Calu3 (cell line): ENCODE results near the gene NSL1. TPM values are rescaled to one million over a fixed set of nuclear protein-coding genes. Genes with fewer than 3 reads are reported as not detected.

ENCODE experiments used
- BruUV-seq: library from RNA; stranded (reverse); fragments of 400-500 nt; replicated peaks from 2 replicates; lab custom pipeline; 2021; lab: Mats Ljungman, UMichigan
- CTCF ChIA-PET: fragments of 300-600 bp; sonication (Branson Sonifier 250); formaldehyde crosslinking; loops from one replicate; lab custom pipeline; 2022; ENCODE audit warnings: antibody characterized with exemption; lab: Charles Lee
- DNase-seq: peaks from one replicate; pipeline ENCODE4 v3.0.0; 2022
- H3K27ac Mint-ChIP-seq: one replicate; pipeline ENCODE4 v1.8.0; 2022; ENCODE audit warnings: mixed read lengths; ENCODE audit not compliant: unreplicated experiment
- H3K27me3 Mint-ChIP-seq: one replicate; pipeline ENCODE4 v1.8.0; 2022; ENCODE audit warnings: mixed read lengths; ENCODE audit not compliant: unreplicated experiment
- H3K36me3 Mint-ChIP-seq: one replicate; pipeline ENCODE4 v1.8.0; 2022; ENCODE audit warnings: mild to moderate bottlenecking, moderate library complexity, mixed read lengths; ENCODE audit not compliant: insufficient read depth, unreplicated experiment
- H3K4me1 Mint-ChIP-seq: one replicate; pipeline ENCODE4 v1.8.0; 2022; ENCODE audit warnings: mild to moderate bottlenecking, low read depth, mixed read lengths; ENCODE audit not compliant: unreplicated experiment
- H3K4me3 Mint-ChIP-seq: one replicate; pipeline ENCODE4 v1.8.0; 2022; ENCODE audit warnings: mild to moderate bottlenecking, low read depth, moderate library complexity, mixed read lengths; ENCODE audit not compliant: unreplicated experiment
- H3K9me3 Mint-ChIP-seq: one replicate; pipeline ENCODE4 v1.8.0; 2022; ENCODE audit warnings: low read depth, mixed read lengths; ENCODE audit not compliant: unreplicated experiment
- intact Hi-C: fragments of 100-400 bp; cut with micrococcal nuclease; formaldehyde crosslinking; loops from one replicate; pipeline ENCODE4 v1.10.0; 2022; ENCODE audit not compliant: unreplicated experiment
- total RNA-seq: library from RNA; stranded (reverse); gene quantifications from 2 replicates; pipeline ENCODE4 v1.2.3, GENCODE V29; 2022
- TF ChIP-seq, protein P1 (sequence below): fragments of 200-600 bp; IDR thresholded peaks from one replicate; pipeline ENCODE4 v1.8.0; 2022; ENCODE audit warnings: antibody characterized with exemption; ENCODE audit not compliant: unreplicated experiment

Gene NSL1
- total RNA-seq, 1 experiment from 2014 or later, result 47.2 TPM

DNA sequence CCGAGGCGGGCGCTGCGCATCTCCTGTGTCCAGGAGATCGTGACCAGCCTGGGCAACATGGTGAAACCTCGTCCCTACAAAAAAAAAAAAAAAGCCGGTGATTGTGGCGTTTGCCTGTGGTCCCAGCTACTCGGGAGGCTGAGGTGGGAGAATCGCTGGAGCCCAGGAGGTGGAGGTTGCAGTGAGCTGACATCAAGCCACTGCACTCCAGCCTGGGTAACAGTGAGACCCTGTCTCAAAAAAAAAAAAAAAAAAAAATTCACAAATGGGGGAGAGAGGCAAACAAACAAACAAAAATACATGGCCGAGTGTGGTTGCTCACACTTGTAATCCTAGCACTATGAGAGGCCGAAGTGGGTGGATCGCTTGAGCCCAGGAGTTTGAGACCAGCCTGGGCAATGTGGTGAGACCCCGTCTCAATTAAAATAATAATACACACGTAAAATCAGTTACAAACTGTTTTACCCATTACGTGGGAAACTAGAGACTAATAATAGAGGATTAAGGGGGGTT, 875 bp upstream of the NSL1 start:
- Mint-ChIP-seq H3K27me3 (no peaks in the 10 kb centered on the region), H3K27ac (peak overlapping the region; percentile 58), H3K36me3 (peaks cover 26% of the 10 kb centered on the region), H3K4me1 (peaks cover 32% of the 10 kb centered on the region), H3K9me3 (no peaks in the 10 kb centered on the region), H3K4me3 (peak overlapping the region; percentile 76)
- TF ChIP-seq, protein P1, sequence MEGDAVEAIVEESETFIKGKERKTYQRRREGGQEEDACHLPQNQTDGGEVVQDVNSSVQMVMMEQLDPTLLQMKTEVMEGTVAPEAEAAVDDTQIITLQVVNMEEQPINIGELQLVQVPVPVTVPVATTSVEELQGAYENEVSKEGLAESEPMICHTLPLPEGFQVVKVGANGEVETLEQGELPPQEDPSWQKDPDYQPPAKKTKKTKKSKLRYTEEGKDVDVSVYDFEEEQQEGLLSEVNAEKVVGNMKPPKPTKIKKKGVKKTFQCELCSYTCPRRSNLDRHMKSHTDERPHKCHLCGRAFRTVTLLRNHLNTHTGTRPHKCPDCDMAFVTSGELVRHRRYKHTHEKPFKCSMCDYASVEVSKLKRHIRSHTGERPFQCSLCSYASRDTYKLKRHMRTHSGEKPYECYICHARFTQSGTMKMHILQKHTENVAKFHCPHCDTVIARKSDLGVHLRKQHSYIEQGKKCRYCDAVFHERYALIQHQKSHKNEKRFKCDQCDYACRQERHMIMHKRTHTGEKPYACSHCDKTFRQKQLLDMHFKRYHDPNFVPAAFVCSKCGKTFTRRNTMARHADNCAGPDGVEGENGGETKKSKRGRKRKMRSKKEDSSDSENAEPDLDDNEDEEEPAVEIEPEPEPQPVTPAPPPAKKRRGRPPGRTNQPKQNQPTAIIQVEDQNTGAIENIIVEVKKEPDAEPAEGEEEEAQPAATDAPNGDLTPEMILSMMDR, result no peak
- DNase-seq, result no peak
- intact Hi-C loops, result loop anchor here (2.0 kb wide), 1 partner anchor 64 kb away; no protein-coding TSS in a partner anchor
- no TSS peak for BruUV-seq
- CTCF ChIA-PET, result interaction anchor here (0.7 kb wide), 1 partner anchor 142 kb away, joined by 4 read pairs; no protein-coding TSS in a partner anchor

DNA sequence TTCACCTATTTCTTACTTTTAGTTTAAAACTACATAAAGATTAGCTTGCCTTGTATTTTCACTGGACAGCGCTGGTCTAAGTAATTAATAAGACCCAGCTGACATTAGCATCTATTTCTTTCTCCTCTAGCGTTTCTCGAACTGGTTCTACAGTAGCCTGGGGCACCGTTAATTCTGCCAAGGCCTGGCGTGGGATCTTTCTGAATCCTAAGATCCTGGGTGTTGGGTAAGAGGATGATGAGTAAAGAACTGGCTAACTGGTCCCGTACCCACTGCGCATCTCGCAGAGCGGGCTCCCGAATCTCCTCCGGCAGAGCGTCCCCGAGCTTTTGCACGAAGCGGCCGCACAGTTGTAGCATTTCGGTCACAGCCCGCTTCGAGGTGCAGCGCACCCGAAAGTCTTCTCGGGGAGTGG, 309 bp downstream of the NSL1 start:
- peak overlapping the region; percentile 58 for H3K27ac Mint-ChIP-seq
- CTCF ChIA-PET, result interaction anchor here (1.6 kb wide), 2 partner anchors 41 to 67 kb away, joined by 4 to 5 read pairs; partner anchors contain the start of gene FLVCR1
- H3K27me3 Mint-ChIP-seq, result no peaks in the 10 kb centered on the region
- peaks cover 26% of the 10 kb centered on the region for H3K36me3 Mint-ChIP-seq
- TF ChIP-seq, protein P1, result no peak
- peak overlapping the region; percentile 76 for H3K4me3 Mint-ChIP-seq
- H3K4me1 Mint-ChIP-seq, result peaks cover 32% of the 10 kb centered on the region
- no peaks in the 10 kb centered on the region for H3K9me3 Mint-ChIP-seq
- intact Hi-C loops, result no loop called here
- no peak for DNase-seq
- TSS peak; percentile 87 for BruUV-seq

DNA sequence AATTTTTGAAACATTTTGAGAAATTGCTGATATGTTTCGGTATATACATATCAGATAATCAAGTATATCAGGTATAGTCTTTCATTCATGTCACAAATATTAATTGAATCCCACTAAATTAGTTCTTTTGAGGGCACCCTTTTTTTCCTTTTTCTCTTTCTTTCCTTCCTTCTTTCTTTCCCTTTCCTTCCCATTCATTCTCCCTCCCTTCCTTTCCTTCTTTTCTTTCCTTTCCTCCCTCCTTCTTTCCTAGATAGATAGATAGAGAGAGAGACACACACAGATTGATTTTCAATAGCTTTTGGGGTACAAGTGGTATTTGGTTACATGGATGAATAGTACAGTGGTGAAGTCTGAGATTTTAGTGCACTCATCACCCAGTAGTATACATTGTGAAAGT, 5.7 kb downstream of the NSL1 start:
- no peak overlapping the region for H3K27ac Mint-ChIP-seq
- no TSS peak for BruUV-seq
- no peaks in the 10 kb centered on the region for H3K27me3 Mint-ChIP-seq
- peaks cover 13% of the 10 kb centered on the region for H3K4me1 Mint-ChIP-seq
- peaks cover 24% of the 10 kb centered on the region for H3K36me3 Mint-ChIP-seq
- intact Hi-C loops, result no loop called here
- TF ChIP-seq, protein P1, result no peak
- no peaks in the 10 kb centered on the region for H3K9me3 Mint-ChIP-seq
- no peak overlapping the region for H3K4me3 Mint-ChIP-seq
- no peak for DNase-seq
- CTCF ChIA-PET, result interaction anchor here (0.7 kb wide), 1 partner anchor 165 kb away, joined by 3 read pairs; no protein-coding TSS in a partner anchor

DNA sequence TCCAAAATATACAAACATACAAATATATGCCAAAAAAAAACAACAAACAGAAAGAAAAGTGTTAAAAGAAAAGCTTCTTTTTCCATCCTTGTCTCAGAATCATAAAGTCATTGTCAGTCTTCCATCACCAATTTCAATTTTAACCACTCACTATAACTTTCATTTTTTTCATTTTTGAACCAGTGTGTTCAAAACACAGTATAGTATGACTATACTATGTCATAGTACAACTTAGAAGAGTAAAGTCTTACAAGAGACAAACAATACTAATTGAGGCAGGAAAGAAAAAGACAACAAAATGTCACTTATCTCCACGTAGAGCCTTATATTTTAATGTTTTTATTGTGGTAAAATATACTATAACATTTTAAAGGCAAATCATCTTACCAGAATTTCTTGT, 7.6 kb downstream of the NSL1 start:
- no peaks in the 10 kb centered on the region for H3K27me3 Mint-ChIP-seq
- TF ChIP-seq, protein P1, result no peak
- H3K36me3 Mint-ChIP-seq, result peaks cover 17% of the 10 kb centered on the region
- no peaks in the 10 kb centered on the region for H3K9me3 Mint-ChIP-seq
- peaks cover 13% of the 10 kb centered on the region for H3K4me1 Mint-ChIP-seq
- no peak overlapping the region for H3K4me3 Mint-ChIP-seq
- CTCF ChIA-PET, result interaction anchor here (0.7 to 1.4 kb wide), 2 partner anchors 31 to 34 kb away, joined by 3 to 4 read pairs; no protein-coding TSS in a partner anchor
- no TSS peak for BruUV-seq
- no peak overlapping the region for H3K27ac Mint-ChIP-seq
- DNase-seq, result no peak
- intact Hi-C loops, result loop anchor here (2.0 to 5.0 kb wide), 3 partner anchors 35 to 327 kb away; no protein-coding TSS in a partner anchor
